ENCODE data around the gene ACOT12. TPM values are rescaled to one million over a fixed set of nuclear protein-coding genes. Genes with fewer than 3 reads are reported as not detected.

Gene ACOT12
- total and polyA plus RNA-seq, 9 of the 15 experiments (the other 6 are each of a cell fraction or from before 2014, with no cell fraction given): 0.03 TPM; not detected in 8

DNA sequence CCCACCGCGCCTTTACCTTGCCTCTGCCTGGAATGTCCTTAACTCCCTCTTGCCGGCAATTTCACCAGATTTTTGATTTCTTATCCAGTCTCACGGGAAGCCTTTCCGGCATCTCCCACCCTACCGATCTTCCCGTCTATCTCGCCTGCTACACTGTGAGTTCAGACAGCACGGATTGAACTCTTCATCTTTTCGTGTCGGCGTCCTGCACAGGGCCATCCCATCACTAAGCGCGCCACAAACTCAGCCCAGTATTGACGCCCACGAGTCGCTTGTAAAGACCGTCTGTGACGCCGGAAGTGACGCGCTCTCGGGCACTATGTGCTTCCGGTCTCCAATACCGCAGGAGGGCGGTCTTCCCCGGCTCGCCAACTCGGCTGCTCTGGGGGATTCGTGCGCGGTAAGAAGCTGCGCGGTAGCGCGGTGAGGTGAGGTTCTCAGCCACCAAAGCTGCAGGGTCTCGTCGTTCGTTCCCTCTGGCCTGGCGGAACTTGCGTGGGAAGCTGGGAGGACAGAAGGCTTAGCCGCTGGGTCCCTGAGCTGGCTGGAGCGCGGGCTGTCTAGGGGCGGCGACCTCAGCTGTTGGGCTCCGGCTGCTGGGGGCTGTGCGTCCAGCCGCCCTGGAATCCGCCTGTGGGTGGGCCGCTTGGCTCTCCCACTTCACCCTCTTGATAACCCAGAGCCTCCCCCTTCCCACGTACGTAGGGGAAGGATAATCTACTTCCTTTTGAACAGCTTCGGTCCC lies 92.5 kb downstream of the ACOT12 start, which contains the start of gene ZCCHC9 (continued):
- no peak for TF ChIP-seq CREB3 (tag; conservative IDR thresholded peaks at IDR 0.05; ENCODE audit: low read depth)
- TF ChIP-seq GABPB1 (CRISPR knock-in tag; IDR thresholded peaks at IDR 0.05): peak; percentile 97
- TF ChIP-seq, protein P1, sequence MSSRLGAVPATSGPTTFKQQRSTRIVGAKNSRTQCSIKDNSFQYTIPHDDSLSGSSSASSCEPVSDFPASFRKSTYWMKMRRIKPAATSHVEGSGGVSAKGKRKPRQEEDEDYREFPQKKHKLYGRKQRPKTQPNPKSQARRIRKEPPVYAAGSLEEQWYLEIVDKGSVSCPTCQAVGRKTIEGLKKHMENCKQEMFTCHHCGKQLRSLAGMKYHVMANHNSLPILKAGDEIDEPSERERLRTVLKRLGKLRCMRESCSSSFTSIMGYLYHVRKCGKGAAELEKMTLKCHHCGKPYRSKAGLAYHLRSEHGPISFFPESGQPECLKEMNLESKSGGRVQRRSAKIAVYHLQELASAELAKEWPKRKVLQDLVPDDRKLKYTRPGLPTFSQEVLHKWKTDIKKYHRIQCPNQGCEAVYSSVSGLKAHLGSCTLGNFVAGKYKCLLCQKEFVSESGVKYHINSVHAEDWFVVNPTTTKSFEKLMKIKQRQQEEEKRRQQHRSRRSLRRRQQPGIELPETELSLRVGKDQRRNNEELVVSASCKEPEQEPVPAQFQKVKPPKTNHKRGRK (tag; IDR thresholded peaks at IDR 0.05): no peak
- TF ChIP-seq POLR2B (IDR thresholded peaks at IDR 0.05; ENCODE audit: low read depth, partially characterized antibody): peak; percentile 92
- TF ChIP-seq RBFOX2 (IDR thresholded peaks at IDR 0.05; ENCODE audit: low read depth, low read length): peak; percentile 98
- TF ChIP-seq ZNF146 (CRISPR knock-in tag; IDR thresholded peaks at IDR 0.05; ENCODE audit: unreplicated experiment): no peak
- TF ChIP-seq NR2C2 (CRISPR knock-in tag; IDR thresholded peaks at IDR 0.05): peak; percentile 89
- TF ChIP-seq NR2C2 (tag; IDR thresholded peaks at IDR 0.05): peak; percentile 97
- TF ChIP-seq OTX1 (CRISPR knock-in tag; IDR thresholded peaks at IDR 0.05): no peak
- TF ChIP-seq RFX5 (IDR thresholded peaks at IDR 0.05; ENCODE audit: low read depth, low read length): no peak
- TF ChIP-seq NFE2L1 (tag; IDR thresholded peaks at IDR 0.05; ENCODE audit: borderline replicate concordance, low read depth): no peak
- no peak for TF ChIP-seq ZNF780A (CRISPR knock-in tag; IDR thresholded peaks at IDR 0.05)
- peak; percentile 96 for TF ChIP-seq POLR2A (conservative IDR thresholded peaks at IDR 0.05)
- TF ChIP-seq ZNF263 (CRISPR knock-in tag; IDR thresholded peaks at IDR 0.05; ENCODE audit: borderline replicate concordance): no peak; the same call in 1 of the 2 replicates
- no peak for TF ChIP-seq MCM2 (IDR thresholded peaks at IDR 0.05; ENCODE audit: low read depth)
- TF ChIP-seq, protein P2, sequence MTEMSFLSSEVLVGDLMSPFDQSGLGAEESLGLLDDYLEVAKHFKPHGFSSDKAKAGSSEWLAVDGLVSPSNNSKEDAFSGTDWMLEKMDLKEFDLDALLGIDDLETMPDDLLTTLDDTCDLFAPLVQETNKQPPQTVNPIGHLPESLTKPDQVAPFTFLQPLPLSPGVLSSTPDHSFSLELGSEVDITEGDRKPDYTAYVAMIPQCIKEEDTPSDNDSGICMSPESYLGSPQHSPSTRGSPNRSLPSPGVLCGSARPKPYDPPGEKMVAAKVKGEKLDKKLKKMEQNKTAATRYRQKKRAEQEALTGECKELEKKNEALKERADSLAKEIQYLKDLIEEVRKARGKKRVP (CRISPR knock-in tag; IDR thresholded peaks at IDR 0.05): no peak
- no peak for TF ChIP-seq MXI1 (IDR thresholded peaks at IDR 0.05; ENCODE audit: low read depth, low read length)
- TF ChIP-seq ZFP91 (CRISPR knock-in tag; IDR thresholded peaks at IDR 0.05): 0 out of 2 replicates have a peak, but pooled peaks have one; percentile 25
- TF ChIP-seq HOXB6 (CRISPR knock-in tag; IDR thresholded peaks at IDR 0.05; ENCODE audit: borderline replicate concordance): no peak
- TF ChIP-seq, protein P3, sequence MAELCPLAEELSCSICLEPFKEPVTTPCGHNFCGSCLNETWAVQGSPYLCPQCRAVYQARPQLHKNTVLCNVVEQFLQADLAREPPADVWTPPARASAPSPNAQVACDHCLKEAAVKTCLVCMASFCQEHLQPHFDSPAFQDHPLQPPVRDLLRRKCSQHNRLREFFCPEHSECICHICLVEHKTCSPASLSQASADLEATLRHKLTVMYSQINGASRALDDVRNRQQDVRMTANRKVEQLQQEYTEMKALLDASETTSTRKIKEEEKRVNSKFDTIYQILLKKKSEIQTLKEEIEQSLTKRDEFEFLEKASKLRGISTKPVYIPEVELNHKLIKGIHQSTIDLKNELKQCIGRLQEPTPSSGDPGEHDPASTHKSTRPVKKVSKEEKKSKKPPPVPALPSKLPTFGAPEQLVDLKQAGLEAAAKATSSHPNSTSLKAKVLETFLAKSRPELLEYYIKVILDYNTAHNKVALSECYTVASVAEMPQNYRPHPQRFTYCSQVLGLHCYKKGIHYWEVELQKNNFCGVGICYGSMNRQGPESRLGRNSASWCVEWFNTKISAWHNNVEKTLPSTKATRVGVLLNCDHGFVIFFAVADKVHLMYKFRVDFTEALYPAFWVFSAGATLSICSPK (IDR thresholded peaks at IDR 0.05; ENCODE audit: borderline replicate concordance): no peak
- peak; percentile 31; the same call in 1 of the 2 replicates for TF ChIP-seq SOX6 (IDR thresholded peaks at IDR 0.05)
- peak; percentile 76 for TF ChIP-seq ATF7 (IDR thresholded peaks at IDR 0.05)
- TF ChIP-seq MCM3 (IDR thresholded peaks at IDR 0.05): no peak

Measured in K562 (cell line).